NCI-H2196 (cell line): ENCODE results near the gene PRSS8.

ENCODE experiments used
- DNase-seq: peaks from one replicate; lab custom pipeline; 2025; ENCODE audit not compliant: unreplicated experiment; lab: John Stamatoyannopoulos, UW

PRSS8 gene

DNA sequence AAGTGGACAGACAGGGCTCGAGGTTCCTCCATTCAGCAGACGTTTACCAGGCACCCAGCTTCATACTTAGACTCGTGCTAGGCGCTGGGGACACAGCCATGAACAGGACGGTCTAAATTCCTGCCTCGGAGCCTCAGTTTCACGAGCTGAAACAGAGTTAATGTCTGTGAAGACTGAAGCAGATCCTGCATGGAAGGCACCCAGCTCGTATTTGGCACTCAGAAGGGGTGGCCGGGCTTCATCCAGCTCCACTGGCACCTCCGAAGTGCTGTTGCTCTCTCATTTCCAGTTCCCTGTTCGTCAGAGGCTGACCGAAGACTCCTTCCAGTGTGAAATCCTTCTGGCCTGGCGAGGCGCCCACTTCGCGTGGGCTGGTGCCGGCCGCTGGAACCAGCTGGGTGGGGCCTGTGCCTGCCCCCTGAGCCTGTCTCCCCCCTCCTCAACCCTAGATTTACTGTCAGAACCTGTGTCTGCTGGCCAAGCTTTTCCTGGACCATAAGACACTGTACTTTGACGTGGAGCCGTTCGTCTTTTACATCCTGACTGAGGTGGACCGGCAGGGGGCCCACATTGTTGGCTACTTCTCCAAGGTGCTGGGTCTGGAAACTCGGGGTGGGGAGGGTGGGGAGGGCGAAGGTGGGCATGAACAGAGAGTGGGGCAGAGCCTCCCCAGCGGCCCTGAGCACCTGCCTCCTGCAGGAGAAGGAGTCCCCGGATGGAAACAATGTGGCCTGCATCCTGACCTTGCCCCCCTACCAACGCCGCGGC lies 5.8 kb downstream of the PRSS8 start:
- no peak for DNase-seq

DNA sequence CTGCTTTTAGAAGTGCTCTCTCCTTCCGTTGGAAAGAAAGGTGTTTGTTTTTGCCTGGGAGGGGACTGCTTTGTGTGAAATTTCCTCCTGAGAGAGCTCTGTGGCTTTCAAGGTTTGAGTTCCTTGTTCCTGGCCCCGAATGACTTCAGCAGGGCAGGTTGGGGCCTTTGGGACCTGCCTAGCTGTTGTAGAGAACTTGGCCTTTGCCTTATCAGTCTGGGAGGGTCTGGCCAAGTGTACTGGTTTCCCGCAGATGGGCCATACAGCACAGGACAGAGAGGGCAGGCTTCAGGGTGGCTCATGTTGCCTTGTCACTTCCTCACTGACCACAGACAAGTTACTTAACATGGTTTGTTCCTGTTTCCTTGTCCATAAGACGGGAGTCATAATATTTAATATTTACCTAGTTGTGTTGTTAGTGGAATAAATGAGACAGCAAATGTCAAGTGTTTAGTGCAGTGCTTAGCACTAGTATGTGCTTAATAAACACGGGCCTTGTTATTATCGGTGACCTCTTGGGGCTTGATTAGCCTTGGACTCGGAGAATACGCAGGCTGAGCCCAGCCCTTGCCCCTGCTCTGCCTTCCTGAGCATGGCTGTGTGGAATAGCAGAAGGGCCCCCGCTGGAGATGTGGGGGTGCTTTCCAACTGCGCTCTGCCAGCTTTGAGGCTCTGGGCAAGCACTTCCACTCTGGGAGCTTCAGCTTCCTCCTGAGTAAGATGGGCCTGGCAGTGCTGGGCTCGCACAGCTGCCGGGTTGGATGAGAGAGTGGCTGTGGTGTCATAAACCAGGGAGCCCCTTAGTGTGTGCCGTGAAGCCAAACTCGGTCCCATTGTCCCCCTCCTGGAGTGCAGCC lies 6.6 kb downstream of the PRSS8 start:
- DNase-seq, result no peak

DNA sequence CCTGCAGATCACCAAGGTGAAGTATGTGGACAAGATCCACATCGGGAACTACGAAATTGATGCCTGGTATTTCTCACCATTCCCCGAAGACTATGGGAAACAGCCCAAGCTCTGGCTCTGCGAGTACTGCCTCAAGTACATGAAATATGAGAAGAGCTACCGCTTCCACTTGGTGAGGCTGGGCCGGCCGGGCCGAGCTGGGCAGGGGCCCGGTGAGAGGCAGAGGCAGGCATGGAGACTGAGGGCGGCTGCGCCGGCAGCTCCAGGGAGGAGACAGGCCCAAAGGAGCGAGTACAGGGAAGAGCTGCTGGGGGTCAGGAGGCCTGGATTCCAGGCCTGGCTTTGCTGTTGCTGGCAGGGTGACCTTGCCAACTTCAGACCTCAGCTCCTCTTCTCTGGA lies 8.3 kb downstream of the PRSS8 start:
- DNase-seq, result peak; percentile 13

DNA sequence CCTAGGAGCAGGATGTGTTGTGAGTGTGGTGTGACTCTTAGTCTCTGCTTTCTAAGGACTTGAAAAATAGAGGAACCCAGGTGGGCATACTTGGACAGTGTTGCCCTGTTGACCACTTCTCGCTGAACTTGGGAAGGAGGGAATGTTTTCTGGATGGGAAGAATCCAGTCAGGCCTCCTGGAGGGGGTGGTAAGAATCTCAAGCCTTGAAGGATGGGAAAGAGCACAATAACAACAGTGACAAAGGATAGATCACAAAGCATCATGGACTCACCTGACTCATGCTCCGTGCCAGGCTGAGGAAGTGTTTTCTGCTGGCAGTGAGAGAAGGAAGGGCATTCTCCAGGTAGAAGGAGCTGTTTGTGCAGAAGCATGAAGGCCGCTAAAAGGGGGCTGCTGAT lies 9.7 kb downstream of the PRSS8 start:
- no peak for DNase-seq

DNA sequence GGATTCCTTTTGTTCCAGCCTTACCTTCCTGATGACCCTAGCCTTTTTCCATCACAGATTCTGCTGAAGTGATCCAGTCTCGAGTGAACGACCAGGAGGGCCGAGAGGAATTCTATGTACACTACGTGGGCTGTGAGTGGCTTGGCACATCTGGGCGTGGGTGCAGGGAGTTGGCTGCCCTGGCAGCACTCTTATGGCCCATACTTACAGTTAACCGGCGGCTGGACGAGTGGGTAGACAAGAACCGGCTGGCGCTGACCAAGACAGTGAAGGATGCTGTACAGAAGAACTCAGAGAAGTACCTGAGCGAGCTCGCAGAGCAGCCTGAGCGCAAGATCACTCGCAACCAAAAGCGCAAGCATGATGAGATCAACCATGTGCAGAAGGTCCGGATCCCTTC lies 15.4 kb downstream of the PRSS8 start:
- DNase-seq, result no peak

GRCh38 chr16:31118223-31119155 lies 17.0 kb downstream of the PRSS8 start:
- DNase-seq, result no peak

DNA sequence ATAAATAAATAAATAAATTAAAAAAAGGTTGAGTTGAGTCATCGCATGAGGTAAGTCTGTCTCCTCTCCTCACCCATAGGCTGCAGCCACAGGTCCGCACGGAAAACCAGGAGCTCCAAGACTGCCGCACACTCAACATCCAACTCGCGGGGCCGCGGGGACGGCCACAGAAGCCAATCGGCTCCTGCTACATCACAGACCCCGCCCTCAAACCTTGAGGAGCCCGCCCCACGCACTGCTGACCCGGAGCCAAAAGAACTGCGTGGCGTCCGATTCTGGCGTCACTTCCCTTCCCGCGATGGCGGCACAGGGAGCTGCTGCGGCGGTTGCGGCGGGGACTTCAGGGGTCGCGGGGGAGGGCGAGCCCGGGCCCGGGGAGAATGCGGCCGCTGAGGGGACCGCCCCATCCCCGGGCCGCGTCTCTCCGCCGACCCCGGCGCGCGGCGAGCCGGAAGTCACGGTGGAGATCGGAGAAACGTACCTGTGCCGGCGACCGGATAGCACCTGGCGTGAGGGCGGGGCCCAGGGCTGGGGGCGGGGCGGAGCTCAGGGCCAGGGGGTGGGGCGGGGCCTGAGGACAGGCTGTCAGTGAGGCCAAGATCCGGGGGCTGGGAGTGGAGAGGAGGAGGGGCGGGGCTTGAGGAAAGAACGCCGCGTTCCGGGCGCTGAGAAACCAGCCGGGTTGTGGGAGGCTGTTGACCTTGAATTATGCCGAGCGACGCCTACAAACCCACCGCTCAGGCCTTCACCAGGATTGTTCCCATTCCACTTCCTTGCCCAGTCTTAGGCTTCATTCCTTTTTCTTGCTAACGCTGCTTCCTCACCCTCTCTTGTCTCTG lies 17.9 kb downstream of the PRSS8 start, which contains the start of gene KAT8:
Gene KAT8 (plus strand): TSS at position 281 of the 839 bp plus-strand sequence. CDS start 18 bp downstream, at position 299.
- DNase-seq, result peak; percentile 98

DNA sequence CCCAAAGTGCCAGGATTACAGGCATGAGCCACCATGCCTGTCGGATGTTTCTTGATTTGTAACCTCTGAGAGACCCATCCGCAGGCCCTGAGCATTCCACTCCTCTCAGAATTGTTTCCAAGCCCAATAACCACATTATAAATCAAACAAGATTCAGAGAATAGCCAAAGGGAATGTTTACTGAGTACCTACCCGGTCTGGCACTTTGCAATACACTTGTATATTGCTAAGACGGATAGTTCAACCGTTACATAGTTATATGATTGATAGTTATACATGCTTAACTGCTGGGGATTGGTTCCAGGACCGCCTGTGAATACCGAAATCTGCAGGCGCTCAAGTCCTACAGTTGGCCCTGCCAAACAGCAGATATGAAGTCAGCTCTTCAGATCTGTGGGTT lies 21.1 kb downstream of the PRSS8 start:
- DNase-seq, result no peak

GRCh38 chr16:31113121-31114120 lies 22.1 kb downstream of the PRSS8 start:
- no peak for DNase-seq

GRCh38 chr16:31112711-31113110 lies 22.8 kb downstream of the PRSS8 start:
- DNase-seq, result no peak

DNA sequence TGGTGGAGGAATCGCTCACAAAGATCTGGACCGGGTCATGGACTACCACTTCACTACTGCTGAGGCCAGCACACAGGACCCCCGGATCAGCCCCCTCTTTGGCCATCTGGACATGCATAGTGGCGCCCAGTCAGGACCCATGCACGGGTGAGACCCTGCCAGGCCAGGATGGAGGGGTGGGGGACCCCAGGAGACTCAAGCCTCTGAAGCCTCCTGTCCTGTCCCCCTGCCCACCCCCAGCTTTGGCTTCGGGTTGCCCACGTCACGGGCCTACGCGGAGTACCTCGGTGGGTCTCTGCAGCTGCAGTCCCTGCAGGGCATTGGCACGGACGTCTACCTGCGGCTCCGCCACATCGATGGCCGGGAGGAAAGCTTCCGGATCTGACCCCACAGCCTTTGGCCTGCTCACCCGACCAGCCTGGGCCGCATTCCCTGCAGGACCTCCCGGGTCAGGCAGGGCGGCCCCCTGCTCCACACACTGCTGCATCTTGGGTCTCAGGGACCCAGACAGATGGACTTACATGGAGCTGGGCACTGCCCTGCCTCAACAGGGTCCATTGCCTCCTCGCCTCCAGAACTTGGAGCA lies 23.6 kb downstream of the PRSS8 start:
- DNase-seq, result no peak

DNA sequence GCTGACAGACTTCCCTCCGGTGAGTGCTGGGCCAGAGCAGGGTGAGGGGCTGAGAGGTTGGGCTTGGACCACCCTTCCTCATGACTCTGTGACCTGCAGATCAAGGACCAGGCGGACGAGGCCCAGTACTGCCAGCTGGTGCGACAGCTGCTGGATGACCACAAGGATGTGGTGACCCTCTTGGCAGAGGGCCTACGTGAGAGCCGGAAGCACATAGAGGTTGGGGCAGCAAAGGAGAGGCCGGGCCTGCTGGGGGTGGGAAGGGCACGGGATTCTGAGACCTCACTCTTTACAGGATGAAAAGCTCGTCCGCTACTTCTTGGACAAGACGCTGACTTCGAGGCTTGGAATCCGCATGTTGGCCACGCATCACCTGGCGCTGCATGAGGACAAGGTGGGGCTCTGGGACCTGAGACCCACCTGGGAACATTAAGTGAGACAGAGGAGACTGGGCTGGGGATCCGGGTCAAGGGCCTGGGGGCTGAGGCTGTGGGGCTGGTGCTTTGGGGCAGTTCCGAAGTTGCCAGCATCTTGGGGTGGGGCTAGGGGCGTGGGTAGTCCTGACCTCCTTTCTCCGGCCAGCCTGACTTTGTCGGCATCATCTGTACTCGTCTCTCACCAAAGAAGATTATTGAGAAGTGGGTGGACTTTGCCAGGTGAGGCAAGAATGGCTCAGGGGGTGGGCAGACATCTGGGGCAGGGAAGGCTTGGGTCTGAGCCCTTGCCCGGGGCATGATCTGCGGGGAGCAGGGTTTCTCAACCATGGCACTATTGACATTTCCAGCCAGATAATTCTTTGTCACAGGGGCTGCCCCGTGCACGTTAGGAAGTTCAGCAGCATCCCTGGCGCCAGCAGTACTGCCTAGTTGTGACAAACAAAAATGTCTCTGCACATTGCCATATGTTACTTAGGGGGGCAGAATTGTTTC lies 25.2 kb downstream of the PRSS8 start:
- DNase-seq, result no peak

GRCh38 chr16:31109622-31110021 lies 25.9 kb downstream of the PRSS8 start:
- no peak for DNase-seq

GRCh38 chr16:31108794-31109558 lies 26.6 kb downstream of the PRSS8 start:
- DNase-seq, result no peak

- DNase-seq, result peak; percentile 65
These were observed 27.3 kb downstream of the PRSS8 start, which contains the start of gene BCKDK for GRCh38 chr16:31108035-31108793. BCKDK (plus strand) TSS chr16:31108386; CDS start chr16:31109224, 838 bp downstream.

GRCh38 chr16:31107465-31107867 lies 28.1 kb downstream of the PRSS8 start:
- no peak for DNase-seq
